HCT116 (cell line): ENCODE data around the gene SRGAP3. TPM values are rescaled to one million over a fixed set of nuclear protein-coding genes. Genes with fewer than 3 reads are reported as not detected.

Source experiments
- ATAC-seq: fragments of 200-7000 bp; cut with Tn5 transposase; 2 replicates; pipeline ENCODE4 v1.9.1; 2020; ENCODE audit warnings: mild to moderate bottlenecking, moderate library complexity
- BruUV-seq: library from RNA; stranded (reverse); fragments of 400-500 nt; replicated peaks from 2 replicates; lab custom pipeline; 2021; lab: Mats Ljungman, UMichigan
- CTCF ChIA-PET: fragments of 300-600 bp; sonication (Branson Sonifier 250); formaldehyde crosslinking; loops from one replicate; lab custom pipeline; 2021; ENCODE audit warnings: antibody characterized with exemption; lab: Charles Lee
- POLR2A ChIA-PET: fragments of 300-600, 350-600 bp; sonication (Branson Sonifier 250); formaldehyde crosslinking; loops from one replicate; lab custom pipeline; 2021; ENCODE audit warnings: antibody characterized with exemption; lab: Charles Lee
- RAD21 ChIA-PET, 2 experiments: fragments of 300-600 bp; sonication (Branson Sonifier 250); formaldehyde crosslinking; loops; one replicate each; lab custom pipeline; 2023; ENCODE audit warnings: low total read pairs in 2 of 2; ENCODE audit not compliant: uncharacterized antibody in 2 of 2, unreplicated experiment in 2 of 2, low non-redundant PET in 1 of 2; lab: Charles Lee
- DNase-seq: peaks from one replicate; pipeline ENCODE4 v3.0.0-alpha.2; 2010; ENCODE audit warnings: low read depth, low spot score
- H2AFZ ChIP-seq: fragments of 200-600 bp; shearing (Covaris generic), sonication (generic); 2 replicates; pipeline ENCODE4 v1.6.1; 2017; ENCODE audit warnings: low read depth, mixed run types, mixed read lengths, antibody characterized with exemption, low read length; ENCODE audit not compliant: poor library complexity, severe bottlenecking
- H3K27ac ChIP-seq: 2 replicates; pipeline ENCODE4 v1.5.1; 2012; ENCODE audit warnings: low read depth, low read length
- H3K27me3 ChIP-seq: fragments of 200-600 bp; sonication (generic); 2 replicates; pipeline ENCODE4 v1.6.1; 2016; ENCODE audit warnings: mixed run types, low read length, mixed read lengths; ENCODE audit not compliant: insufficient read depth
- H3K36me3 ChIP-seq, 2 experiments: fragments of 200-500 bp in 1 of 2; fragments of 200-600 bp in 1 of 2; sonication (Bioruptor generic) in 1 of 2; sonication (generic) in 1 of 2; 2 replicates each; pipeline versions ENCODE4 v1.5.1 to v1.6.1; 2014 to 2016; ENCODE audit warnings: low read length in 2 of 2, inconsistent platforms in 1 of 2, mixed read lengths in 1 of 2, mixed run types in 1 of 2; ENCODE audit not compliant: insufficient read depth in 2 of 2, control insufficient read depth in 1 of 2
- H3K4me1 ChIP-seq, 2 experiments: fragments of 200-600 bp in 1 of 2; sonication (generic) in 1 of 2; 2 replicates each; pipeline versions ENCODE4 v1.5.1 to v1.6.1; 2012 to 2017; ENCODE audit warnings: low read length in 2 of 2, inconsistent platforms in 1 of 2, mild to moderate bottlenecking in 1 of 2, mixed read lengths in 1 of 2, mixed run types in 1 of 2, moderate library complexity in 1 of 2; ENCODE audit not compliant: insufficient read depth in 2 of 2, control insufficient read depth in 1 of 2
- H3K4me2 ChIP-seq: fragments of 200-600 bp; sonication (generic); 2 replicates; pipeline ENCODE4 v1.6.1; 2017; ENCODE audit warnings: mixed run types, low read length, mixed read lengths
- H3K4me3 ChIP-seq, 2 experiments: fragments of 200-600 bp in 1 of 2; sonication (generic) in 1 of 2; replicated peaks in 1 of 2; 2 replicates each; pipeline ENCODE4 v1.5.1; 2011 to 2016; ENCODE audit warnings: low read length in 2 of 2, control low read depth in 1 of 2, low read depth in 1 of 2, mild to moderate bottlenecking in 1 of 2, mixed read lengths in 1 of 2, mixed run types in 1 of 2
- H3K79me2 ChIP-seq: fragments of 200-600 bp; sonication (generic); 2 replicates; pipeline ENCODE4 v1.6.1; 2017; ENCODE audit warnings: mild to moderate bottlenecking, mixed run types, low read length, moderate library complexity, mixed read lengths; ENCODE audit not compliant: insufficient read depth
- H3K9ac ChIP-seq: fragments of 200-600 bp; sonication (generic); 2 replicates; pipeline ENCODE4 v1.6.1; 2016; ENCODE audit warnings: low read length, mixed read lengths
- H3K9me2 ChIP-seq: fragments of 200-600 bp; sonication (generic), shearing (Covaris generic); 2 replicates; pipeline ENCODE4 v1.6.1; 2017; ENCODE audit warnings: mixed run types, mild to moderate bottlenecking, moderate library complexity; ENCODE audit not compliant: insufficient read depth
- H3K9me3 ChIP-seq, 2 experiments: fragments of 200-500 bp in 1 of 2; fragments of 200-600 bp in 1 of 2; sonication (Bioruptor generic) in 1 of 2; sonication (generic) in 1 of 2; 2 replicates each; pipeline ENCODE4 v1.6.1; 2014 to 2017; ENCODE audit warnings: low read length in 2 of 2, mixed read lengths in 2 of 2, inconsistent platforms in 1 of 2, low read depth in 1 of 2, mild to moderate bottlenecking in 1 of 2, mixed run types in 1 of 2, moderate library complexity in 1 of 2; ENCODE audit not compliant: control insufficient read depth in 1 of 2, insufficient read depth in 1 of 2
- H4K20me1 ChIP-seq: fragments of 200-600 bp; sonication (generic), shearing (Covaris generic); 2 replicates; pipeline ENCODE4 v1.6.1; 2017; ENCODE audit warnings: mixed run types, mild to moderate bottlenecking, moderate library complexity; ENCODE audit not compliant: insufficient read depth
- ATF3 ChIP-seq: IDR thresholded peaks from 2 replicates; pipeline ENCODE4 v1.6.1; 2012
- CBX3 ChIP-seq: IDR thresholded peaks from 2 replicates; pipeline ENCODE4 v1.6.1; 2012; ENCODE audit warnings: low read depth
- CEBPB ChIP-seq: IDR thresholded peaks from 2 replicates; pipeline ENCODE4 v1.6.1; 2012; ENCODE audit warnings: low read depth
- ELF1 ChIP-seq: IDR thresholded peaks from 2 replicates; pipeline ENCODE4 v1.6.1; 2012; ENCODE audit warnings: low read depth, borderline replicate concordance
- EZH2 ChIP-seq: fragments of 200-600 bp; sonication (generic); IDR thresholded peaks from 2 replicates; pipeline ENCODE4 v1.6.1; 2017; ENCODE audit warnings: antibody characterized with exemption, mixed run types
- EZH2phosphoT487 ChIP-seq: fragments of 200-600 bp; IDR thresholded peaks from 2 replicates; pipeline ENCODE4 v1.6.1; 2018; ENCODE audit warnings: antibody characterized with exemption, borderline replicate concordance
- FOSL1 ChIP-seq: IDR thresholded peaks from 2 replicates; pipeline ENCODE4 v1.6.1; 2012; ENCODE audit warnings: low read depth
- JUND ChIP-seq: IDR thresholded peaks from 2 replicates; pipeline ENCODE4 v1.6.1; 2012
- POLR2A ChIP-seq: IDR thresholded peaks from 2 replicates; pipeline ENCODE4 v1.7.0; 2011; ENCODE audit warnings: borderline replicate concordance; ENCODE audit not compliant: insufficient read depth, insufficient read length; ENCODE audit errors: extremely low read depth
- RAD21 ChIP-seq: IDR thresholded peaks from 2 replicates; pipeline ENCODE4 v1.6.1; 2012; ENCODE audit warnings: low read depth, mild to moderate bottlenecking
- REST ChIP-seq: IDR thresholded peaks from 2 replicates; pipeline ENCODE4 v1.6.1; 2012; ENCODE audit warnings: low read depth
- SIN3A ChIP-seq: IDR thresholded peaks from 2 replicates; pipeline ENCODE4 v1.6.1; 2012; ENCODE audit warnings: low read depth
- SP1 ChIP-seq: IDR thresholded peaks from 2 replicates; pipeline ENCODE4 v1.6.1; 2012; ENCODE audit warnings: low read depth
- SRF ChIP-seq: IDR thresholded peaks from 2 replicates; pipeline ENCODE4 v1.6.1; 2012; ENCODE audit warnings: low read depth
- YY1 ChIP-seq: IDR thresholded peaks from 2 replicates; pipeline ENCODE4 v1.6.1; 2011; ENCODE audit warnings: low read length, low read depth, moderate library complexity, mild to moderate bottlenecking; ENCODE audit not compliant: insufficient replicate concordance; ENCODE audit errors: extremely low read depth
- ZBTB33 ChIP-seq: IDR thresholded peaks from 2 replicates; pipeline ENCODE4 v1.6.1; 2011; ENCODE audit warnings: mild to moderate bottlenecking, low read length, moderate library complexity; ENCODE audit not compliant: insufficient replicate concordance; ENCODE audit errors: extremely low read depth
- ZFX ChIP-seq: fragments of 450-650 bp; IDR thresholded peaks from 2 replicates; pipeline ENCODE4 v1.6.1; 2017
- ZNF274 ChIP-seq: fragments of 200-500 bp; sonication (Bioruptor generic); IDR thresholded peaks from 2 replicates; pipeline ENCODE4 v1.6.1; 2014; ENCODE audit warnings: mild to moderate bottlenecking, low read depth, low read length, inconsistent platforms
- intact Hi-C: fragments of 100-400 bp; cut with micrococcal nuclease; formaldehyde crosslinking; loops from 2 replicates; pipeline ENCODE4 v1.10.0; 2022
- total RNA-seq: library from RNA; stranded (reverse); gene quantifications from one replicate; pipeline ENCODE4 v1.2.1, GENCODE V29; 2021; ENCODE audit not compliant: unreplicated experiment
- TF ChIP-seq, protein P1 (sequence below): IDR thresholded peaks from 2 replicates; pipeline ENCODE4 v1.6.1; 2012

Gene SRGAP3
- total RNA-seq, 1 experiment from 2014 or later = 8.3 TPM

DNA sequence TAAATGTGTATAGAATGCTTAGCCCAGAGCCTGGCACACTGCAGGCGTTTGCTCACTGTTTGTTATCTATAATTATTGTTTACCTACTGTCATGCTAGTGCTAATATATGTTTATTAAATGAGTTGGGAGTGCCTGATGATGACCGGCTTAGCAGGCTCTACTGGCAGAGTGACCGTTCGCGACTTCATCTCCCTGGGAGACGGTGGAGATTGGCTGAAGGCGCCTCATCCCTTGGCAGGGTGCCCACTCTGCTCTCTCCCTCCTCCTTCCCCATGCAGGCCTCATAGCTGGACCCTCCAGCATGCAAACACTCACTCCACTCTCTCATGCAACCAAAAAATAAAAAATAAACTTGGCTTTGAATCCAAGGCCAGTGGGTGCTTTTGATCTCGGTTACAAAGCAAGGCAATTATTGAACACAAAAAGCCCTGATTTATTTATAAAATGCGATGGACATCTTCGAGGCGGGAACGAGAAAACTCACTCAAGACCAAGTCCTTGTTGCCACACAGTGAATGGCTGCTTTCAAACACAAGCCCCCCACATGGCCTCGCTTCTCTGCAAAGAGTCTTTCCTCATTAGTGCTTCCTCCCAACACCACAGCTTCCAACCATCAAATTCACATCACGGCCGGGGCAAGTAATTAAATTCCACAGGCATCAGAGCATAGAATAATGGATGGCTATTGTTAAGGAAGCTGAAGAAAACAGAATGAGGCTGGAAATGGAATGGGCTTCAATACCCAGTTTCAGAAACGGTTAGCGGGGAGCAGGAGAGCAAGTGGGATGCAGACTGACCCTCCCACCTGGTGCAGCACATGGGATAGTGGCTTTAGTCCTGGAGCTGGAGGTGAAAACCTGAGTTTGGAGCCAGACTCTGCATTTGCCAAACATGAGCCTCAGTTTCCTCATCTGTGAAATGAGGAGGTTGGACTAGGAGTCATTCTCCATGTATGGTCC is 150.4 kb downstream of the SRGAP3 start:
- Histone ChIP-seq H3K9me2 (no peaks in the 10 kb centered on the region), H3K27me3 (peaks cover 3% of the 10 kb centered on the region; the same call in 1 of the 2 replicates), H4K20me1 (no peaks in the 10 kb centered on the region), H3K79me2 (no peaks in the 10 kb centered on the region), H3K9me3 (no peaks in the 10 kb centered on the region), H3K9ac (no peak overlapping the region), H2AFZ (no peak overlapping the region), H3K4me3 (no peak overlapping the region), H3K4me2 (no peak overlapping the region), H3K4me1 (no peaks in the 10 kb centered on the region), H3K36me3 (no peaks in the 10 kb centered on the region), H3K27ac (no peak overlapping the region)
- no TSS peak for BruUV-seq
- intact Hi-C loops = no loop called here
- TF ChIP-seq SIN3A (no peak), CBX3 (no peak), REST (no peak), ZBTB33 (no peak), ATF3 (no peak), RAD21 (no peak), FOSL1 (no peak), ZFX (no peak), EZH2phosphoT487 (no peak), POLR2A (no peak), YY1 (no peak), SP1 (no peak), SRF (no peak), ELF1 (no peak), ZNF274 (no peak), JUND (no peak), CEBPB (no peak), EZH2 (no peak)
- TF ChIP-seq, protein P1, sequence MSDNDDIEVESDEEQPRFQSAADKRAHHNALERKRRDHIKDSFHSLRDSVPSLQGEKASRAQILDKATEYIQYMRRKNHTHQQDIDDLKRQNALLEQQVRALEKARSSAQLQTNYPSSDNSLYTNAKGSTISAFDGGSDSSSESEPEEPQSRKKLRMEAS = no peak
- no peak for DNase-seq
- ATAC-seq = no peak
- CTCF ChIA-PET = no interaction called here
- POLR2A ChIA-PET = no interaction called here
- RAD21 ChIA-PET = no interaction called here
